Spleen (tissue), 7 donors: ENCODE measurements around the gene OR2B2.

Experiments used
- CTCF ChIP-seq, 11 experiments: fragments of 200-600 bp in 7 of 11; fragments of 450-650 bp in 4 of 11; sonication (generic) in 4 of 11; IDR thresholded peaks in 8 of 11; conservative IDR thresholded peaks in 3 of 11; 1 replicate in 7 of 11; 2 replicates in 4 of 11; pipeline versions ENCODE4 v1.4.0 to v1.8.0; 2016 to 2021; ENCODE audit warnings: antibody characterized with exemption in 11 of 11, inconsistent platforms in 4 of 11, mild to moderate bottlenecking in 1 of 11
- POLR2A ChIP-seq, 3 donors: fragments of 450-650 bp; IDR thresholded peaks; one replicate each; pipeline ENCODE4 v1.5.1; 2017; ENCODE audit warnings: antibody characterized with exemption in 3 of 3, mild to moderate bottlenecking in 1 of 3
- POLR2AphosphoS5 ChIP-seq, 3 donors: sonication (generic); formaldehyde crosslinking; IDR thresholded peaks; one replicate each; pipeline ENCODE4 v1.5.1; 2017; ENCODE audit warnings: antibody characterized with exemption in 3 of 3
- donor health status: DM: no; HTN: no; CAD: no; lungs with moderate emphysema.
- donor health status: DM: no; HTN: no; CAD: no.
- donor health status: DM: no; HTN: no; CAD: no.

GRCh38 chr6:27922949-27923348 is 10.8 kb upstream of the OR2B2 start:
- TF ChIP-seq CTCF (IDR thresholded peaks at IDR 0.05 in 8 of 11, conservative IDR thresholded peaks at IDR 0.05 in 3 of 11) (no peak), POLR2A (IDR thresholded peaks at IDR 0.05) (no peak), POLR2AphosphoS5 (IDR thresholded peaks at IDR 0.05) (no peak)
